Liver (tissue), 9 donors: ENCODE measurements around the gene MYBPC3. TPM values are rescaled to one million over a fixed set of nuclear protein-coding genes. Genes with fewer than 3 reads are reported as not detected.

ENCODE experiments used
- DNase-seq: peaks from one replicate; pipeline ENCODE4 v3.0.0-alpha.2; 2017; ENCODE audit warnings: low spot score
- H3K27ac ChIP-seq, 2 donors: one replicate each; pipeline ENCODE4 v1.7.0; 2013; ENCODE audit warnings: inconsistent platforms in 2 of 2, low read length in 2 of 2, control low read depth in 1 of 2, low read depth in 1 of 2, mild to moderate bottlenecking in 1 of 2
- H3K27me3 ChIP-seq, 4 donors: one replicate each; pipeline versions ENCODE4 v1.6.1 to v1.7.0; 2013; ENCODE audit warnings: low read length in 3 of 4, inconsistent platforms in 1 of 4, mild to moderate bottlenecking in 1 of 4, moderate library complexity in 1 of 4; ENCODE audit not compliant: control insufficient read depth in 4 of 4, insufficient read depth in 4 of 4
- H3K36me3 ChIP-seq, 4 donors: one replicate each; pipeline versions ENCODE4 v1.6.1 to v1.7.0; 2013; ENCODE audit warnings: low read length in 3 of 4, mild to moderate bottlenecking in 3 of 4, low read depth in 1 of 4, moderate library complexity in 1 of 4; ENCODE audit not compliant: control insufficient read depth in 4 of 4, insufficient read depth in 3 of 4
- H3K4me1 ChIP-seq, 4 donors: one replicate each; pipeline versions ENCODE4 v1.6.1 to v1.7.0; 2013; ENCODE audit warnings: low read length in 3 of 4, mild to moderate bottlenecking in 3 of 4, moderate library complexity in 1 of 4; ENCODE audit not compliant: control insufficient read depth in 4 of 4, insufficient read depth in 4 of 4
- H3K4me3 ChIP-seq, 3 donors: one replicate each; pipeline versions ENCODE4 v1.6.1 to v1.7.0; 2013; ENCODE audit warnings: low read length in 3 of 3, control low read depth in 1 of 3, low read depth in 1 of 3, mild to moderate bottlenecking in 1 of 3
- H3K9ac ChIP-seq, 2 donors: one replicate each; pipeline ENCODE4 v1.7.0; 2013; ENCODE audit warnings: low read length in 2 of 2, mild to moderate bottlenecking in 2 of 2, moderate library complexity in 2 of 2, control low read depth in 1 of 2, low read depth in 1 of 2
- H3K9me3 ChIP-seq, 4 donors: one replicate each; pipeline versions ENCODE4 v1.6.1 to v1.7.0; 2013; ENCODE audit warnings: low read length in 3 of 4; ENCODE audit not compliant: control insufficient read depth in 4 of 4
- EGR1 ChIP-seq, 2 donors: IDR thresholded peaks; 2 replicates each; pipeline ENCODE4 v1.6.1; 2016 to 2018; ENCODE audit warnings: antibody characterized with exemption in 2 of 2, low read depth in 2 of 2
- FOXA1 ChIP-seq: IDR thresholded peaks from 2 replicates; pipeline ENCODE4 v1.6.1; 2016; ENCODE audit warnings: antibody characterized with exemption
- FOXA2 ChIP-seq: IDR thresholded peaks from 2 replicates; pipeline ENCODE4 v1.6.1; 2016; ENCODE audit warnings: antibody characterized with exemption
- GABPA ChIP-seq, 2 donors: IDR thresholded peaks in 1 of 2; conservative IDR thresholded peaks in 1 of 2; 2 replicates each; pipeline ENCODE4 v1.6.1; 2016; ENCODE audit warnings: antibody characterized with exemption in 2 of 2, mild to moderate bottlenecking in 1 of 2, moderate library complexity in 1 of 2
- HNF4A ChIP-seq, 2 donors: conservative IDR thresholded peaks; 2 replicates each; pipeline ENCODE4 v1.6.1; 2016; ENCODE audit warnings: antibody characterized with exemption in 2 of 2, mild to moderate bottlenecking in 2 of 2
- HNF4G ChIP-seq: IDR thresholded peaks from 2 replicates; pipeline ENCODE4 v1.6.1; 2016; ENCODE audit warnings: antibody characterized with exemption
- JUND ChIP-seq, 2 donors: IDR thresholded peaks; 2 replicates each; pipeline ENCODE4 v1.6.1; 2016; ENCODE audit warnings: antibody characterized with exemption in 2 of 2
- NR2F2 ChIP-seq: IDR thresholded peaks from 2 replicates; pipeline ENCODE4 v1.6.1; 2016; ENCODE audit warnings: antibody characterized with exemption
- RAD21 ChIP-seq, 2 donors: IDR thresholded peaks; 2 replicates each; pipeline ENCODE4 v1.6.1; 2016; ENCODE audit warnings: antibody characterized with exemption in 2 of 2, mild to moderate bottlenecking in 2 of 2
- RXRA ChIP-seq, 2 donors: IDR thresholded peaks; 2 replicates each; pipeline ENCODE4 v1.6.1; 2017 to 2018; ENCODE audit warnings: antibody characterized with exemption in 2 of 2, mild to moderate bottlenecking in 1 of 2
- SP1 ChIP-seq: IDR thresholded peaks from 2 replicates; pipeline ENCODE4 v1.6.1; 2018; ENCODE audit warnings: antibody characterized with exemption, mild to moderate bottlenecking
- TAF1 ChIP-seq: conservative IDR thresholded peaks from 2 replicates; pipeline ENCODE4 v1.6.1; 2016; ENCODE audit warnings: antibody characterized with exemption, mild to moderate bottlenecking
- YY1 ChIP-seq: IDR thresholded peaks from 2 replicates; pipeline ENCODE4 v1.6.1; 2016; ENCODE audit warnings: antibody characterized with exemption, mild to moderate bottlenecking
- WGBS: extraction: QIAGEN DNeasy Blood & Tissue Kit; methylation state at CpG from one replicate; pipeline ENCODE4 v1.1.7; 2013; 5-methylcytosine and 5-hydroxymethylcytosine counted together
- polyA plus RNA-seq, 2 donors: library from polyadenylated mRNA; stranded (reverse) in 1 of 2; unstranded in 1 of 2; fragments of 200-250 nt in 1 of 2; fragments of >200 nt in 1 of 2; fragmentation: Nextera tagmentation in 1 of 2; extraction: Ambion mirVana in 1 of 2; gene quantifications; one replicate each; pipeline versions ENCODE4 v1.2.1 to v1.2.3, GENCODE V29; 2013 to 2015
- total RNA-seq, 2 donors: library from RNA; depleted of rRNA; stranded (reverse); fragments of >200 nt; gene quantifications; one replicate each; pipeline ENCODE4 v1.2.3, GENCODE V29; 2014
- TF ChIP-seq, protein P1 (sequence below): fragments of 150-350 bp; IDR thresholded peaks from 2 replicates; pipeline ENCODE4 v1.5.1; 2017; ENCODE audit warnings: improper control_type of control experiment, low read depth, low read length; ENCODE audit not compliant: missing input control
- TF ChIP-seq, protein P2 (sequence below): IDR thresholded peaks from 2 replicates; pipeline ENCODE4 v1.6.1; 2016; ENCODE audit warnings: antibody characterized with exemption
- TF ChIP-seq, protein P3 (sequence below): IDR thresholded peaks from 2 replicates; pipeline ENCODE4 v1.6.1; 2016; ENCODE audit warnings: antibody characterized with exemption
- TF ChIP-seq, protein P4 (sequence below): IDR thresholded peaks from 2 replicates; pipeline ENCODE4 v1.6.1; 2016; ENCODE audit warnings: antibody characterized with exemption
- TF ChIP-seq, protein P5 (sequence below): IDR thresholded peaks from 2 replicates; pipeline ENCODE4 v1.6.1; 2016; ENCODE audit warnings: antibody characterized with exemption, mild to moderate bottlenecking
- donor health status: healthy.
- donor health status: healthy.
- donor health status: healthy.
- donor health status: healthy.
- donor health status: healthy.

MYBPC3 gene
- total and polyA plus RNA-seq, 4 donors, result 0.01 to 0.25 TPM; not detected in 2

DNA sequence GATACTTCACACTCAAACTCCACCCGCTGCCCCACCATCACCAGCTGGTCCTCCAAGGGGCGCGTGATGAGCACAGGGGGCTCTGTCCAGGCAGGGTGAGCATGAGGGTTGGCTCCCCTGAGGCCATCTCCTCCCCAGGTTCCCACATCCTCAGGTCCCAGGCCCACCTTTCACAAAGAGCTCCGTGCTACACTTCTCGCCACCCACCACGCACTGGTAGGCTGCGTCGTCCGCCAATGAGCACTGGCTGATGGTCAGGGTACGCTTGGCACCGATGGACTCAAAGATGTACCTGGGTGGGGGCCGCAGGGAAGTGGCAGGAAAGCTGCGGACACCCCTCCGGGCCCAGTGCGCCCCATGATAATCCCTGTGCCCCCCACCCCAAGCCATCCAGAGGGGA, 9.6 kb downstream of the MYBPC3 start:
- no peaks in the 10 kb centered on the region for H3K36me3 ChIP-seq
- 97% methylated on average over 15 of the region's 15 CpGs for WGBS
- no peak for DNase-seq

More for the DNA sequence above, 9.6 kb downstream of the MYBPC3 start:
- no peak overlapping the region for H3K4me3 ChIP-seq
- TF ChIP-seq RAD21 (IDR thresholded peaks at IDR 0.05), result no peak
- TF ChIP-seq YY1, result no peak
- no peak for TF ChIP-seq TAF1
- TF ChIP-seq GABPA (IDR thresholded peaks at IDR 0.05 in 1 of 2, conservative IDR thresholded peaks at IDR 0.05 in 1 of 2), result no peak
- TF ChIP-seq, protein P1, sequence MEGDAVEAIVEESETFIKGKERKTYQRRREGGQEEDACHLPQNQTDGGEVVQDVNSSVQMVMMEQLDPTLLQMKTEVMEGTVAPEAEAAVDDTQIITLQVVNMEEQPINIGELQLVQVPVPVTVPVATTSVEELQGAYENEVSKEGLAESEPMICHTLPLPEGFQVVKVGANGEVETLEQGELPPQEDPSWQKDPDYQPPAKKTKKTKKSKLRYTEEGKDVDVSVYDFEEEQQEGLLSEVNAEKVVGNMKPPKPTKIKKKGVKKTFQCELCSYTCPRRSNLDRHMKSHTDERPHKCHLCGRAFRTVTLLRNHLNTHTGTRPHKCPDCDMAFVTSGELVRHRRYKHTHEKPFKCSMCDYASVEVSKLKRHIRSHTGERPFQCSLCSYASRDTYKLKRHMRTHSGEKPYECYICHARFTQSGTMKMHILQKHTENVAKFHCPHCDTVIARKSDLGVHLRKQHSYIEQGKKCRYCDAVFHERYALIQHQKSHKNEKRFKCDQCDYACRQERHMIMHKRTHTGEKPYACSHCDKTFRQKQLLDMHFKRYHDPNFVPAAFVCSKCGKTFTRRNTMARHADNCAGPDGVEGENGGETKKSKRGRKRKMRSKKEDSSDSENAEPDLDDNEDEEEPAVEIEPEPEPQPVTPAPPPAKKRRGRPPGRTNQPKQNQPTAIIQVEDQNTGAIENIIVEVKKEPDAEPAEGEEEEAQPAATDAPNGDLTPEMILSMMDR, result no peak
- no peak for TF ChIP-seq SP1
- TF ChIP-seq, protein P2, sequence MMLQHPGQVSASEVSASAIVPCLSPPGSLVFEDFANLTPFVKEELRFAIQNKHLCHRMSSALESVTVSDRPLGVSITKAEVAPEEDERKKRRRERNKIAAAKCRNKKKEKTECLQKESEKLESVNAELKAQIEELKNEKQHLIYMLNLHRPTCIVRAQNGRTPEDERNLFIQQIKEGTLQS, result no peak
- no peak for TF ChIP-seq HNF4A (conservative IDR thresholded peaks at IDR 0.05)
- TF ChIP-seq, protein P3, sequence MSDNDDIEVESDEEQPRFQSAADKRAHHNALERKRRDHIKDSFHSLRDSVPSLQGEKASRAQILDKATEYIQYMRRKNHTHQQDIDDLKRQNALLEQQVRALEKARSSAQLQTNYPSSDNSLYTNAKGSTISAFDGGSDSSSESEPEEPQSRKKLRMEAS, result no peak
- TF ChIP-seq HNF4G, result no peak
- TF ChIP-seq FOXA2, result no peak
- no peak for TF ChIP-seq FOXA1
- no peak for TF ChIP-seq JUND (IDR thresholded peaks at IDR 0.05)
- TF ChIP-seq, protein P4, sequence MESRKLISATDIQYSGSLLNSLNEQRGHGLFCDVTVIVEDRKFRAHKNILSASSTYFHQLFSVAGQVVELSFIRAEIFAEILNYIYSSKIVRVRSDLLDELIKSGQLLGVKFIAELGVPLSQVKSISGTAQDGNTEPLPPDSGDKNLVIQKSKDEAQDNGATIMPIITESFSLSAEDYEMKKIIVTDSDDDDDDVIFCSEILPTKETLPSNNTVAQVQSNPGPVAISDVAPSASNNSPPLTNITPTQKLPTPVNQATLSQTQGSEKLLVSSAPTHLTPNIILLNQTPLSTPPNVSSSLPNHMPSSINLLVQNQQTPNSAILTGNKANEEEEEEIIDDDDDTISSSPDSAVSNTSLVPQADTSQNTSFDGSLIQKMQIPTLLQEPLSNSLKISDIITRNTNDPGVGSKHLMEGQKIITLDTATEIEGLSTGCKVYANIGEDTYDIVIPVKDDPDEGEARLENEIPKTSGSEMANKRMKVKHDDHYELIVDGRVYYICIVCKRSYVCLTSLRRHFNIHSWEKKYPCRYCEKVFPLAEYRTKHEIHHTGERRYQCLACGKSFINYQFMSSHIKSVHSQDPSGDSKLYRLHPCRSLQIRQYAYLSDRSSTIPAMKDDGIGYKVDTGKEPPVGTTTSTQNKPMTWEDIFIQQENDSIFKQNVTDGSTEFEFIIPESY, result no peak
- TF ChIP-seq EGR1 (IDR thresholded peaks at IDR 0.05; ENCODE audit: low read depth in 2 of 2), result no peak
- TF ChIP-seq, protein P5, sequence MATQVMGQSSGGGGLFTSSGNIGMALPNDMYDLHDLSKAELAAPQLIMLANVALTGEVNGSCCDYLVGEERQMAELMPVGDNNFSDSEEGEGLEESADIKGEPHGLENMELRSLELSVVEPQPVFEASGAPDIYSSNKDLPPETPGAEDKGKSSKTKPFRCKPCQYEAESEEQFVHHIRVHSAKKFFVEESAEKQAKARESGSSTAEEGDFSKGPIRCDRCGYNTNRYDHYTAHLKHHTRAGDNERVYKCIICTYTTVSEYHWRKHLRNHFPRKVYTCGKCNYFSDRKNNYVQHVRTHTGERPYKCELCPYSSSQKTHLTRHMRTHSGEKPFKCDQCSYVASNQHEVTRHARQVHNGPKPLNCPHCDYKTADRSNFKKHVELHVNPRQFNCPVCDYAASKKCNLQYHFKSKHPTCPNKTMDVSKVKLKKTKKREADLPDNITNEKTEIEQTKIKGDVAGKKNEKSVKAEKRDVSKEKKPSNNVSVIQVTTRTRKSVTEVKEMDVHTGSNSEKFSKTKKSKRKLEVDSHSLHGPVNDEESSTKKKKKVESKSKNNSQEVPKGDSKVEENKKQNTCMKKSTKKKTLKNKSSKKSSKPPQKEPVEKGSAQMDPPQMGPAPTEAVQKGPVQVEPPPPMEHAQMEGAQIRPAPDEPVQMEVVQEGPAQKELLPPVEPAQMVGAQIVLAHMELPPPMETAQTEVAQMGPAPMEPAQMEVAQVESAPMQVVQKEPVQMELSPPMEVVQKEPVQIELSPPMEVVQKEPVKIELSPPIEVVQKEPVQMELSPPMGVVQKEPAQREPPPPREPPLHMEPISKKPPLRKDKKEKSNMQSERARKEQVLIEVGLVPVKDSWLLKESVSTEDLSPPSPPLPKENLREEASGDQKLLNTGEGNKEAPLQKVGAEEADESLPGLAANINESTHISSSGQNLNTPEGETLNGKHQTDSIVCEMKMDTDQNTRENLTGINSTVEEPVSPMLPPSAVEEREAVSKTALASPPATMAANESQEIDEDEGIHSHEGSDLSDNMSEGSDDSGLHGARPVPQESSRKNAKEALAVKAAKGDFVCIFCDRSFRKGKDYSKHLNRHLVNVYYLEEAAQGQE, result no peak
- no peak for TF ChIP-seq NR2F2
- TF ChIP-seq RXRA (IDR thresholded peaks at IDR 0.05), result no peak
- H3K9me3 ChIP-seq, result no peaks in the 10 kb centered on the region
- H3K27me3 ChIP-seq, result no peaks in the 10 kb centered on the region
- H3K4me1 ChIP-seq, result no peaks in the 10 kb centered on the region
- no peak overlapping the region for H3K9ac ChIP-seq
- no peak overlapping the region for H3K27ac ChIP-seq
